ENCODE results near the gene MSL2.

- TF ChIP-seq CTCF (IDR thresholded peaks at IDR 0.05 in 8 of 11, conservative IDR thresholded peaks at IDR 0.05 in 3 of 11) (peak in 2 of 11 experiments; percentile 2 to 9), POLR2A (IDR thresholded peaks at IDR 0.05) (peak in 2 of 3 donors; percentile 39 to 54), POLR2AphosphoS5 (IDR thresholded peaks at IDR 0.05) (peak; percentile 90 to 95 (median 94))
These were observed 445 bp upstream of the MSL2 start for GRCh38 chr3:136196401-136197158.
